Type B pancreatic cell (in vitro differentiated cells): ENCODE results near the gene FAM234A. TPM values are rescaled to one million over a fixed set of nuclear protein-coding genes. Genes with fewer than 3 reads are reported as not detected.
A peak's percentile ranks its signal among the peaks of the same experiment; 100 is the strongest.

Experiments used
- DNase-seq: peaks from one replicate; pipeline ENCODE4 v3.0.0; 2021; ENCODE audit warnings: mixed read lengths; ENCODE audit not compliant: unreplicated experiment; ENCODE audit errors: extremely low spot score
- H3K27ac Mint-ChIP-seq: 2 replicates; pipeline ENCODE4 v1.8.0; 2021; ENCODE audit warnings: mild to moderate bottlenecking, mixed read lengths
- H3K27me3 Mint-ChIP-seq: 2 replicates; pipeline ENCODE4 v1.8.0; 2021; ENCODE audit warnings: mixed read lengths
- H3K36me3 Mint-ChIP-seq: 2 replicates; pipeline ENCODE4 v1.8.0; 2021; ENCODE audit warnings: mixed read lengths
- H3K4me1 Mint-ChIP-seq: one replicate; pipeline ENCODE4 v1.8.0; 2021; ENCODE audit warnings: mixed read lengths; ENCODE audit not compliant: unreplicated experiment
- H3K4me3 Mint-ChIP-seq: 2 replicates; pipeline ENCODE4 v1.8.0; 2021; ENCODE audit warnings: mild to moderate bottlenecking, mixed read lengths
- H3K9me3 Mint-ChIP-seq: 2 replicates; pipeline ENCODE4 v1.8.0; 2021; ENCODE audit warnings: mixed read lengths
- CTCF ChIP-seq: fragments of 200-600 bp; sonication (generic); conservative IDR thresholded peaks from 2 replicates; pipeline ENCODE4 v1.5.0; 2021; ENCODE audit warnings: antibody characterized with exemption, mild to moderate bottlenecking
- total RNA-seq: library from RNA; stranded (reverse); gene quantifications from 2 replicates; pipeline ENCODE4 v1.2.1, GENCODE V29; 2021; ENCODE audit warnings: low replicate concordance

FAM234A gene
- total RNA-seq, 1 donor from 2014 or later, result 125 TPM

- Mint-ChIP-seq H3K36me3 (peaks cover 20% of the 10 kb centered on the region), H3K4me3 (no peak overlapping the region)
Measured at GRCh38 chr16:189604-190186, 44.9 kb upstream of the FAM234A start.

DNA sequence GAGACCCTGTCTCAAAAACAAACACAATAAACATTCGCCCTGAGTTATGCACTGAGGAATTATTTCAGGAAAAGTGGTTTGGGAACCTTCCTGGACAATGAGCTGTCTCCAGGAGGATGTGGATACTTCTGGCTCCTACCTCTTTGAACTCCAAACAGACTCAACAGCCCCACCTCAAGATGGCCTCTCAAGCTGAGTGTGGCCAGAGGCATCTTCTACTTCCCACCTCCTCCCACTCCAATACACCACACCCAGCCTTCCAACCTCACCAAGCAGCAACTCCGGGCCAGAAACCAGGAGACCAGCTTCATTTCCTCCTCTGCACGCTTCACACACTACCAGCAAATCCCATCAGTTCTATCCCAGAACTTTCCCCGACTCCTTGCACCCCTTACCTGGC, 42.8 kb upstream of the FAM234A start:
- H3K36me3 Mint-ChIP-seq, result peaks cover 20% of the 10 kb centered on the region
- H3K4me1 Mint-ChIP-seq, result no peaks in the 10 kb centered on the region
- H3K9me3 Mint-ChIP-seq, result no peaks in the 10 kb centered on the region
- no peak overlapping the region for H3K4me3 Mint-ChIP-seq
- no peak for TF ChIP-seq CTCF
- H3K27me3 Mint-ChIP-seq, result no peaks in the 10 kb centered on the region
- H3K27ac Mint-ChIP-seq, result no peak overlapping the region
- no peak for DNase-seq

More at GRCh38 chr16:189604-190186, 44.9 kb upstream of the FAM234A start:
- H3K27me3 Mint-ChIP-seq, result no peaks in the 10 kb centered on the region
- no peak for DNase-seq
- no peaks in the 10 kb centered on the region for H3K4me1 Mint-ChIP-seq
- no peak for TF ChIP-seq CTCF
- H3K9me3 Mint-ChIP-seq, result no peaks in the 10 kb centered on the region
- H3K27ac Mint-ChIP-seq, result no peak overlapping the region

DNA sequence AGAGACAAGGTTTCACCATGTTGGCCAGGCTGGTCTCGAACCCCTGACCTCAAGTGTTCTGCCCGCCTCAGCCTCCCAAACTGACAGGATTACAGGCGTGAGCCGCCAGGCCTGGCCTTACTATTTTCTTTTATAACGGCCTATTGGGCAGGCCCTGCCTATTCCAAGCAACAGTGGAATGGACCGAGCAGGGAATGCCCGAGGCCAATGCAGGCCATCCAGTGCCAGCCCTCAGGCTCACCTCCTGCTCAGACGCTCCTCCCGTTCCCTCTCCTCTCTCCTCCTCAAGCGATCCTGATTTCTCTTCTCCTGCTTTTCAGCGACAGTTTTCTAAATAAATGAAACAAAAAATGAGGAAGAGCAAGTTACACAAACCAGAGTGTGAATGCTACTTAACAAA, 41.9 kb upstream of the FAM234A start:
- no peak for DNase-seq
- no peak for TF ChIP-seq CTCF
- Mint-ChIP-seq H3K4me1 (no peaks in the 10 kb centered on the region), H3K36me3 (peaks cover 20% of the 10 kb centered on the region), H3K4me3 (no peak overlapping the region), H3K27me3 (no peaks in the 10 kb centered on the region), H3K27ac (peak overlapping the region; percentile 34), H3K9me3 (no peaks in the 10 kb centered on the region)

GRCh38 chr16:193441-193840, 41.2 kb upstream of the FAM234A start:
- no peak overlapping the region for H3K27ac Mint-ChIP-seq
- no peaks in the 10 kb centered on the region for H3K27me3 Mint-ChIP-seq
- no peaks in the 10 kb centered on the region for H3K9me3 Mint-ChIP-seq
- TF ChIP-seq CTCF, result no peak
- H3K36me3 Mint-ChIP-seq, result peaks cover 20% of the 10 kb centered on the region
- no peaks in the 10 kb centered on the region for H3K4me1 Mint-ChIP-seq
- no peak overlapping the region for H3K4me3 Mint-ChIP-seq
- no peak for DNase-seq

GRCh38 chr16:194516-194915, 40.1 kb upstream of the FAM234A start:
- no peak for DNase-seq
- no peak overlapping the region for H3K27ac Mint-ChIP-seq
- no peaks in the 10 kb centered on the region for H3K4me1 Mint-ChIP-seq
- H3K4me3 Mint-ChIP-seq, result no peak overlapping the region
- peaks cover 16% of the 10 kb centered on the region for H3K36me3 Mint-ChIP-seq
- H3K9me3 Mint-ChIP-seq, result no peaks in the 10 kb centered on the region
- no peak for TF ChIP-seq CTCF
- no peaks in the 10 kb centered on the region for H3K27me3 Mint-ChIP-seq

GRCh38 chr16:200388-200787, 34.2 kb upstream of the FAM234A start:
- no peak for DNase-seq
- TF ChIP-seq CTCF, result no peak
- Mint-ChIP-seq H3K4me3 (no peak overlapping the region), H3K27me3 (no peaks in the 10 kb centered on the region), H3K9me3 (no peaks in the 10 kb centered on the region), H3K36me3 (peaks cover 19% of the 10 kb centered on the region), H3K27ac (no peak overlapping the region), H3K4me1 (no peaks in the 10 kb centered on the region)
